NB4 (cell line): Measurements from ENCODE around the gene ARL8A.
"Not testable (repeated sequence)": the region's sequence is repeated elsewhere in the genome, so short reads cannot be mapped to it uniquely, and the experiment has no call there.

Experiments
- DNase-seq: peaks from one replicate; pipeline ENCODE4 v3.0.0; 2010; ENCODE audit warnings: low read depth
- H3K4me3 ChIP-seq: one replicate; pipeline ENCODE4 v1.5.1; 2011; ENCODE audit warnings: mild to moderate bottlenecking, low read depth, low read length, moderate library complexity
- MYC ChIP-seq: IDR thresholded peaks from 2 replicates; pipeline ENCODE4 v1.6.1; 2011; ENCODE audit warnings: low read depth, low read length
- POLR2A ChIP-seq: IDR thresholded peaks from 2 replicates; pipeline ENCODE4 v1.6.1; 2011; ENCODE audit warnings: mild to moderate bottlenecking; ENCODE audit not compliant: insufficient read length; ENCODE audit errors: extremely low read depth
- TF ChIP-seq, protein P1 (sequence below): IDR thresholded peaks from one replicate; pipeline ENCODE4 v1.5.1; 2012; ENCODE audit warnings: low read depth, low read length
- TF ChIP-seq, protein P2 (sequence below): IDR thresholded peaks from 2 replicates; pipeline ENCODE4 v1.6.1; 2011; ENCODE audit warnings: low read depth, low read length

Gene ARL8A

DNA sequence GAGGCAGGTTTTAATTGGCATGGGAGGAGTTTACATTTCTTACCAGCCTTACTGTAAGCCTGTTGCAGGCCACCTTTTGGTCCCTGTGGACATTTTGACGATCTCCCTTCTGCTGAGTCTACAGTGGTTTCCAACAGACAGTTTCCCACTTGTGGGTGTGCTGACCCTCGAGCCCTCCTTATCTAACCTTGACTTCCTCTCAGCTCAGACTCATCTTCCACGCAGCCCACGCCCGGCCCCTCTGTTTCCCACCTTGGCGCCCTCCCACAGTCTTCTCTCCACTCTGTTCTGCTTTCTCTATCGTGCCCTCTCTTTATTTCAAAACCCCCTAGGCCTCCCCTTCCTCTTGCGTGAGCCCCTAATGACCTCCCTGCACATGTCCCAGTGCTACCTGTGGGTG, 6.1 kb upstream of the ARL8A start:
- TF ChIP-seq MYC (no peak), POLR2A (no peak)
- TF ChIP-seq, protein P1, sequence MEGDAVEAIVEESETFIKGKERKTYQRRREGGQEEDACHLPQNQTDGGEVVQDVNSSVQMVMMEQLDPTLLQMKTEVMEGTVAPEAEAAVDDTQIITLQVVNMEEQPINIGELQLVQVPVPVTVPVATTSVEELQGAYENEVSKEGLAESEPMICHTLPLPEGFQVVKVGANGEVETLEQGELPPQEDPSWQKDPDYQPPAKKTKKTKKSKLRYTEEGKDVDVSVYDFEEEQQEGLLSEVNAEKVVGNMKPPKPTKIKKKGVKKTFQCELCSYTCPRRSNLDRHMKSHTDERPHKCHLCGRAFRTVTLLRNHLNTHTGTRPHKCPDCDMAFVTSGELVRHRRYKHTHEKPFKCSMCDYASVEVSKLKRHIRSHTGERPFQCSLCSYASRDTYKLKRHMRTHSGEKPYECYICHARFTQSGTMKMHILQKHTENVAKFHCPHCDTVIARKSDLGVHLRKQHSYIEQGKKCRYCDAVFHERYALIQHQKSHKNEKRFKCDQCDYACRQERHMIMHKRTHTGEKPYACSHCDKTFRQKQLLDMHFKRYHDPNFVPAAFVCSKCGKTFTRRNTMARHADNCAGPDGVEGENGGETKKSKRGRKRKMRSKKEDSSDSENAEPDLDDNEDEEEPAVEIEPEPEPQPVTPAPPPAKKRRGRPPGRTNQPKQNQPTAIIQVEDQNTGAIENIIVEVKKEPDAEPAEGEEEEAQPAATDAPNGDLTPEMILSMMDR: no peak
- TF ChIP-seq, protein P2, sequence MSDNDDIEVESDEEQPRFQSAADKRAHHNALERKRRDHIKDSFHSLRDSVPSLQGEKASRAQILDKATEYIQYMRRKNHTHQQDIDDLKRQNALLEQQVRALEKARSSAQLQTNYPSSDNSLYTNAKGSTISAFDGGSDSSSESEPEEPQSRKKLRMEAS: no peak
- DNase-seq: peak; percentile 71
- no peak overlapping the region for H3K4me3 ChIP-seq

DNA sequence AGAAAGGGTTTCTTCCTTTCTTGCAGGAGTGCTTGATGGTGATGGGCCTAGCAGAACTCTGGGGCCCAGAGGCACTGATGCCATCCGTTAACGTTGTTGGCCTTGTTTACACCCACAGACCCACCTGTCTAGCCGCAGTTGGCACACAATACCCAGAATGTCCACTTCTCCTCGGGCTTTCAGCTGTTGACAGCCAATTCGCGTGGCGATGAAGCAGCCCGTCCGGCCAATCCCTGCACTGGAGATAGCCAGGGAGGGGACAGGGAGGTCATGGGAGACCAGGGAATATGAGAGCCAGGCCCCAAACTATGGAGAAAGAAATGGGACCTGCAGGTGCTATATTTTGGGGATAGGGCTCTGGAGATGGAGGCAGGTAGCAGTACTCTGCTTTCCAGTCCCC, 5.7 kb upstream of the ARL8A start:
- TF ChIP-seq POLR2A (no peak), MYC (no peak)
- TF ChIP-seq, protein P2: no peak
- TF ChIP-seq, protein P1: no peak
- H3K4me3 ChIP-seq: no peak overlapping the region
- DNase-seq: no peak

DNA sequence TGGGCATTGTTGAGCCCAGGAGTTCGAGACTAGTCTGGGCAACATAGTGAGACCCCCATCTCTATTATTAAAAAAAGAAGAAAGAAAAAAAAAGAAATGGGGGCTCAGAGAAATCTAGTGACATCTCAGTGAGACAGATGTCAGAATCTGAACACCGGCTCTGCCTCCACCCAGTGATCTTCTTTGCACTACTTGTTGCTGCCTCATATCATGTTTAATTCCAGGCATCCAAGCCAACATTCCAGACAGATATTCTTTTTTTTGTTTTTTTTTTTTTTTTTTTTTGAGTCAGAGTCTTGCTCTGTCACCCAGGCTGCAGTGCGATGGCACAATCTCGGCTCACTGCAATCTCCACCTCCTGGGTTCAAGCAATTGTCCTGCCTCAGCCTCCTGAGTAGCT, 5.0 kb upstream of the ARL8A start:
- TF ChIP-seq, protein P2: no peak
- TF ChIP-seq POLR2A (no peak), MYC (no peak)
- TF ChIP-seq, protein P1: no peak
- no peak for DNase-seq
- H3K4me3 ChIP-seq: no peak overlapping the region

DNA sequence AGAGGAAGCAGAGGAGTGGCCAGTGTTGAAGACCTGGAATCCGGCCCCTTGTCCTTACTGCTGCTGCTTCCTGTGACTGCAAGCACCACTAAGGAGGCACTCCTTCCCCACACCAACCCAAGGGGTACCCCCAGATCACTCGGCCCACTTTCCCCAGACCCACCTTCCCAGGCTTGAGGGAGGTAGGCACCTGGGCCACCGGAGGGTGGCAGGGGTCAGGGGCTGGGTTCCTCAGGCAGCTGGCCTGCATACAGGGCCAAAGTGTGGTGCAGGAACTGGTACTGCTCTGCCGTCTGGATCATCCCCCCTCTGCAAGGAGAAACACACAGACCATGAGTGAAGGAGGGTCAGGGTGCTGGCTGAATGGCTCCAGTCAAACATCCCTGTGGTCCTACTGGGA, 3.9 kb upstream of the ARL8A start:
- H3K4me3 ChIP-seq: no peak overlapping the region
- TF ChIP-seq, protein P2: no peak
- TF ChIP-seq MYC (no peak), POLR2A (no peak)
- TF ChIP-seq, protein P1: no peak
- no peak for DNase-seq

DNA sequence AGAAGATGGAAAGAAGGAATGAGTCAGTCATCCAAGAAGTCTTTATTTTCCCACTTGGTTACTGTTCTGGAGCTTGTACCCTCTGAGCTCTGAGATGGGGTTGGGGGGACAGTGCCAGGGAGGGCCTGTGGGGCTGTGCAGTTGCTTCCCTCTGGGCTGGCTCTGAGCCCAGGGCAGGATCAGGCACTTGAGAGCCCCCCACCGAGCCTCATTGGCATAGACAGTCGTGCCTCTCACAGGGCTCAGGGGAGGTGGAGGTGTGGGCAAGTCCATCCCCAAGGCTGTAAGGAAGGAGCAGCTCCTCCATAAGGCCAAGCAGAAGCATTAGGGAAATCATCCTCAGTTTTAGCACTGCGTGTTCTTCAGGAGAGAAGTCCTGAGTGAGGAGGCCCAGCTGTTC, 2.5 kb upstream of the ARL8A start:
- H3K4me3 ChIP-seq: no peak overlapping the region
- TF ChIP-seq, protein P1: no peak
- TF ChIP-seq POLR2A (no peak), MYC (no peak)
- TF ChIP-seq, protein P2: no peak
- no peak for DNase-seq

DNA sequence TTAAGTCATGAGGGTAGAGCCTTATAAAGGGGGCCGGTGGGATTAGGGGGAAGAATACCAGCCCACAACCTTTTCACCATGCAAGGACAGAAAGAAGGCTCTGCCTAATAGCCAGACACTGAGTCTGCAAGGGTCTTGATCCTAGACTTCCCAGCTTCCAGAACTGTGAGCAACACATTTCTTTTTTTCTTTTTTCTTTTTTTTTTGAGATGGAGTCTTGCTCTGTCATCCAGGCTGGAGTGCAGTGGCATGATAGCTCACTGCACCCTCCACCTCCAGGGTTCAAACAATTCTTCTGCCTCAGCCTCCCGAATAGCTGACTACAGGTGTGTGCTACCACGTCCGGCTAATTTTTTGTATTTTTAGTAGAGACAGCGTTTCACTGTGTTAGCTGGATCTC, 1.7 kb upstream of the ARL8A start:
- no peak for DNase-seq
- H3K4me3 ChIP-seq: no peak overlapping the region
- TF ChIP-seq, protein P2: no peak
- no peak for TF ChIP-seq POLR2A
- no peak for TF ChIP-seq MYC
- TF ChIP-seq, protein P1: no peak

DNA sequence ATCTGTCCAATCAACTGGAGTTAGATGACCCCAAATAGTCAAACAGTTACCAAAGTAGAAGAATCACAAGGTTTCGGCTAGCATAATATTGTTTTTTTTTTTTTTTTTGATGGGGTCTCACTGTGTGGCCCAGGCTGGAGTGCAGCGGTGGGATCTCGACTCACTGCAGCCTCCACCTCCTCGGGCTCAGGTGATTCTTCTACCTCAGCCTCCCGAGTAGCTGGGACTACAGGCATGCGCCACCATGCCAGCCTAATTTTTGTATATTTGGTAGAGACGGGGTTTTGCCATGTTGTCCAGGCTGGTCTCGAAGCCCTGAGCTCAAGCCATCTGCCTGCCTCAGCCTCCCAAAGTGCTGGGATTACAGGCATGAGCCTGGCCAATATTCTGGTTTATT, 1.2 kb upstream of the ARL8A start:
- H3K4me3 ChIP-seq, DNase-seq: not testable (repeated sequence)
